ENCODE data around the gene PARVA. TPM values are rescaled to one million over a fixed set of nuclear protein-coding genes. Genes with fewer than 3 reads are reported as not detected.

PARVA gene
- polyA plus RNA-seq, 3 donors: not detected

DNA sequence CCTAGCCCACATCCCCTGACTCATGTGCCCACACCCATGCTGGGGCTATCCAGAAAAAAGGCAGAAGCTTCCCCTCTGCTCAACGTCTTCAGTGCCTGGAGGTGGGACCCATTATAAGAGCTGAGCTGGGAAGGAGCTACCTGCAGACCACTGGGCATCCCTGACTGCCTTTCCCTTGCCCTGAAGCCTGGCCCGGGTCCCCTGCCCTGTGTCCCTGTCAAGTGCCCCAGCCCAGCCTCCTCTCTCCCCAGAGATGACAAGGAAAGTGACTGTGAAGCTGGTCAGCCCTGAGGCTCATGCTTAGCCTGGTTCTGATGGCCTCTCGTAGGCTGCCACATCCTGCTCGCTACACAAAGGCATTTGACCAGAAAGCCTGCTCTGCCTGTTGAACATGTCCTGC lies 140.4 kb downstream of the PARVA start:
- Histone ChIP-seq H3K79me2 (ENCODE audit: insufficient read depth, low read length) (no peaks in the 10 kb centered on the region), H4K20me1 (ENCODE audit: insufficient read depth, low read length) (no peaks in the 10 kb centered on the region), H2AFZ (ENCODE audit: insufficient read depth, low read depth, low read length, poor library complexity, severe bottlenecking) (no peak overlapping the region), H3K4me2 (replicated peaks; ENCODE audit: extremely low read depth, low read length, poor library complexity, severe bottlenecking) (no peak overlapping the region), H3K4me1 (ENCODE audit: control insufficient read depth in 1 of 2, insufficient read depth in 2 of 2, low read length in 2 of 2) (no peaks in the 10 kb centered on the region), H3K27me3 (ENCODE audit: control insufficient read depth in 2 of 2, insufficient read depth in 2 of 2, low read length in 2 of 2) (no peaks in the 10 kb centered on the region), H3K27ac (ENCODE audit: low read depth in 1 of 2, low read length in 2 of 2) (no peak overlapping the region), H3K9ac (ENCODE audit: insufficient read depth, low read length, poor library complexity, severe bottlenecking) (no peak overlapping the region), H3K9me3 (replicated peaks in 1 of 2; ENCODE audit: control insufficient read depth in 1 of 2, insufficient read depth in 1 of 2, low read length in 2 of 2) (no peaks in the 10 kb centered on the region), H3K4me3 (replicated peaks in 1 of 3; ENCODE audit: low read depth in 2 of 3, low read length in 3 of 3) (no peak overlapping the region), H3K36me3 (replicated peaks in 1 of 2; ENCODE audit: control insufficient read depth in 1 of 2, insufficient read depth in 2 of 2, low read length in 2 of 2) (no peaks in the 10 kb centered on the region)
- 90% methylated on average over 3 of the region's 4 CpGs for WGBS (ENCODE audit: insufficient coverage)
- no peak overlapping the region for H3K27ac Mint-ChIP-seq
- DNase-seq: no peak
- H3K4me3 Mint-ChIP-seq: no peak overlapping the region
- intact Hi-C loops (cut with micrococcal nuclease): no loop called here
- peaks cover 0 to 2% (median 0%) of the 10 kb centered on the region in 7 donors for H3K9me3 Mint-ChIP-seq
- no peaks in the 10 kb centered on the region for H3K4me1 Mint-ChIP-seq
- TF ChIP-seq, protein P1, sequence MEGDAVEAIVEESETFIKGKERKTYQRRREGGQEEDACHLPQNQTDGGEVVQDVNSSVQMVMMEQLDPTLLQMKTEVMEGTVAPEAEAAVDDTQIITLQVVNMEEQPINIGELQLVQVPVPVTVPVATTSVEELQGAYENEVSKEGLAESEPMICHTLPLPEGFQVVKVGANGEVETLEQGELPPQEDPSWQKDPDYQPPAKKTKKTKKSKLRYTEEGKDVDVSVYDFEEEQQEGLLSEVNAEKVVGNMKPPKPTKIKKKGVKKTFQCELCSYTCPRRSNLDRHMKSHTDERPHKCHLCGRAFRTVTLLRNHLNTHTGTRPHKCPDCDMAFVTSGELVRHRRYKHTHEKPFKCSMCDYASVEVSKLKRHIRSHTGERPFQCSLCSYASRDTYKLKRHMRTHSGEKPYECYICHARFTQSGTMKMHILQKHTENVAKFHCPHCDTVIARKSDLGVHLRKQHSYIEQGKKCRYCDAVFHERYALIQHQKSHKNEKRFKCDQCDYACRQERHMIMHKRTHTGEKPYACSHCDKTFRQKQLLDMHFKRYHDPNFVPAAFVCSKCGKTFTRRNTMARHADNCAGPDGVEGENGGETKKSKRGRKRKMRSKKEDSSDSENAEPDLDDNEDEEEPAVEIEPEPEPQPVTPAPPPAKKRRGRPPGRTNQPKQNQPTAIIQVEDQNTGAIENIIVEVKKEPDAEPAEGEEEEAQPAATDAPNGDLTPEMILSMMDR (IDR thresholded peaks at IDR 0.05): no peak
- H3K36me3 Mint-ChIP-seq: no peaks in the 10 kb centered on the region
- peaks cover 0 to 5% (median 0%) of the 10 kb centered on the region in 3 donors for H3K27me3 Mint-ChIP-seq (ENCODE audit: low read depth in 3 of 3)

- H3K27me3 Mint-ChIP-seq (ENCODE audit: low read depth in 3 of 3): peaks cover 0 to 5% (median 0%) of the 10 kb centered on the region in 3 donors
- WGBS (ENCODE audit: insufficient coverage): 86% methylated on average over 9 of the region's 15 CpGs
- no peaks in the 10 kb centered on the region for H3K27me3 ChIP-seq (ENCODE audit: control insufficient read depth in 2 of 2, insufficient read depth in 2 of 2, low read length in 2 of 2)
- H3K36me3 Mint-ChIP-seq: no peaks in the 10 kb centered on the region
- no peaks in the 10 kb centered on the region for H3K36me3 ChIP-seq (replicated peaks in 1 of 2; ENCODE audit: control insufficient read depth in 1 of 2, insufficient read depth in 2 of 2, low read length in 2 of 2)
- DNase-seq: no peak
- H3K4me3 Mint-ChIP-seq: no peak overlapping the region
- no peak overlapping the region for H3K4me3 ChIP-seq (replicated peaks in 1 of 3; ENCODE audit: low read depth in 2 of 3, low read length in 3 of 3)
- H3K27ac Mint-ChIP-seq: no peak overlapping the region
- H4K20me1 ChIP-seq (ENCODE audit: insufficient read depth, low read length): no peaks in the 10 kb centered on the region
- no peaks in the 10 kb centered on the region for H3K4me1 Mint-ChIP-seq
- TF ChIP-seq, protein P1 (IDR thresholded peaks at IDR 0.05): no peak
- no peak overlapping the region for H3K27ac ChIP-seq (ENCODE audit: low read depth in 1 of 2, low read length in 2 of 2)
- peaks cover 0 to 2% (median 0%) of the 10 kb centered on the region in 7 donors for H3K9me3 Mint-ChIP-seq
- no peaks in the 10 kb centered on the region for H3K9me3 ChIP-seq (replicated peaks in 1 of 2; ENCODE audit: control insufficient read depth in 1 of 2, insufficient read depth in 1 of 2, low read length in 2 of 2)
- no peaks in the 10 kb centered on the region for H3K79me2 ChIP-seq (ENCODE audit: insufficient read depth, low read length)
- intact Hi-C loops (cut with micrococcal nuclease): no loop called here
- H3K4me1 ChIP-seq (ENCODE audit: control insufficient read depth in 1 of 2, insufficient read depth in 2 of 2, low read length in 2 of 2): no peaks in the 10 kb centered on the region
- no peak overlapping the region for H3K4me2 ChIP-seq (replicated peaks; ENCODE audit: extremely low read depth, low read length, poor library complexity, severe bottlenecking)
- no peak overlapping the region for H3K9ac ChIP-seq (ENCODE audit: insufficient read depth, low read length, poor library complexity, severe bottlenecking)
- no peak overlapping the region for H2AFZ ChIP-seq (ENCODE audit: insufficient read depth, low read depth, low read length, poor library complexity, severe bottlenecking)
These were observed 141.4 kb downstream of the PARVA start for GRCh38 chr11:12518606-12519385.
